Loucy (cell line): ENCODE data around the gene TRAF2.

Source experiments
- H2AFZ ChIP-seq: fragments of 200-600 bp; sonication (generic); 2 replicates; pipeline ENCODE4 v1.6.0; 2016; ENCODE audit warnings: antibody characterized with exemption, mild to moderate bottlenecking, low read length, moderate library complexity
- H3F3A ChIP-seq: fragments of 200-600 bp; 2 replicates; pipeline ENCODE4 v1.6.0; 2016; ENCODE audit warnings: antibody characterized with exemption, low read depth, mild to moderate bottlenecking
- H3K27me3 ChIP-seq: fragments of 200-600 bp; sonication (generic); 2 replicates; pipeline ENCODE4 v1.6.1; 2014; ENCODE audit warnings: low read length, mild to moderate bottlenecking; ENCODE audit not compliant: insufficient read depth, poor library complexity, severe bottlenecking
- H3K36me3 ChIP-seq: fragments of 200-600 bp; sonication (generic); 2 replicates; pipeline ENCODE4 v1.6.1; 2016; ENCODE audit warnings: low read length; ENCODE audit not compliant: insufficient read depth
- H3K4me1 ChIP-seq: fragments of 200-600 bp; sonication (generic); 2 replicates; pipeline ENCODE4 v1.5.1; 2014; ENCODE audit warnings: low read length, mild to moderate bottlenecking; ENCODE audit not compliant: insufficient read depth, poor library complexity, severe bottlenecking
- H3K4me2 ChIP-seq: fragments of 200-600 bp; sonication (generic); 2 replicates; pipeline ENCODE4 v1.6.0; 2014; ENCODE audit warnings: antibody characterized with exemption, low read length, low read depth, mild to moderate bottlenecking; ENCODE audit not compliant: poor library complexity, severe bottlenecking
- H3K4me3 ChIP-seq: fragments of 200-600 bp; sonication (generic); 2 replicates; pipeline ENCODE4 v1.5.1; 2014; ENCODE audit warnings: low read length, mild to moderate bottlenecking, mixed read lengths; ENCODE audit not compliant: poor library complexity, severe bottlenecking
- H3K79me2 ChIP-seq: fragments of 200-600 bp; sonication (generic); 2 replicates; pipeline ENCODE4 v1.6.1; 2014; ENCODE audit warnings: low read length; ENCODE audit not compliant: insufficient read depth
- H3K9ac ChIP-seq: fragments of 200-600 bp; sonication (generic); 2 replicates; pipeline ENCODE4 v1.6.0; 2014; ENCODE audit warnings: mild to moderate bottlenecking, low read depth, low read length, moderate library complexity; ENCODE audit not compliant: poor library complexity, severe bottlenecking
- H3K9me2 ChIP-seq: fragments of 200-600 bp; sonication (generic); replicated peaks from 2 replicates; pipeline ENCODE4 v1.6.1; 2016; ENCODE audit warnings: low read depth, low read length, mixed read lengths
- H3K9me3 ChIP-seq: fragments of 200-600 bp; sonication (generic); 2 replicates; pipeline ENCODE4 v1.6.1; 2014; ENCODE audit warnings: mild to moderate bottlenecking, antibody characterized with exemption, low read length, low read depth; ENCODE audit not compliant: insufficient read depth
- H4K20me1 ChIP-seq: fragments of 200-600 bp; sonication (generic); 2 replicates; pipeline ENCODE4 v1.6.0; 2014; ENCODE audit warnings: antibody characterized with exemption, low read length, mild to moderate bottlenecking; ENCODE audit not compliant: insufficient read depth, poor library complexity, severe bottlenecking
- EZH2phosphoT487 ChIP-seq: fragments of 200-600 bp; IDR thresholded peaks from 2 replicates; pipeline ENCODE4 v1.6.1; 2018; ENCODE audit warnings: antibody characterized with exemption, mild to moderate bottlenecking, moderate library complexity, borderline replicate concordance
- TF ChIP-seq, protein P1 (sequence below): fragments of 200-600 bp; sonication (generic); conservative IDR thresholded peaks from 2 replicates; pipeline ENCODE4 v1.5.1; 2014; ENCODE audit warnings: mild to moderate bottlenecking, antibody characterized with exemption, low read length

Gene TRAF2

DNA sequence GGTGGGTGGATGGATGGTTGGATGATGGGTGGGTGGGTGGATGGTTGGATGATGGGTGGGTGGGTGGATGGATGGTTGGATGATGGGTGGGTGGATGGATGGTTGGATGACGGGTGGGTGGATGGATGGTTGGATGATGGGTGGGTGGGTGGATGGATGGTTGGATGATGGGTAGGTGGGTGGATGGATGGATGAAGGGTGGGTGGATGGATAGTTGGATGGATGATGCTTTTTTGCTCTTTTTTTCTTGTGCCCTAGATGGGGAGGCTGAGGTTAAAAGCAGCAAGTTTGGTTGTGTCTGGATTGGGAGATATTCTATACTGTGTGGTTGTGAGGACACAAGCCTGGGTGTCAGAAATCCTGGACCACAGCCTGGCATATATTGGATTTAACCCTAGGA is 71.1 kb downstream of the TRAF2 start:
- Histone ChIP-seq H3K9ac (no peak overlapping the region), H3K27me3 (no peaks in the 10 kb centered on the region), H3K36me3 (no peaks in the 10 kb centered on the region), H2AFZ (no peak overlapping the region), H3F3A (no peaks in the 10 kb centered on the region), H3K9me3 (no peaks in the 10 kb centered on the region), H3K79me2 (no peaks in the 10 kb centered on the region), H3K4me3 (no peak overlapping the region), H3K9me2 (no peaks in the 10 kb centered on the region), H3K4me2 (no peak overlapping the region), H3K4me1 (no peaks in the 10 kb centered on the region), H4K20me1 (no peaks in the 10 kb centered on the region)
- no peak for TF ChIP-seq EZH2phosphoT487
- TF ChIP-seq, protein P1, sequence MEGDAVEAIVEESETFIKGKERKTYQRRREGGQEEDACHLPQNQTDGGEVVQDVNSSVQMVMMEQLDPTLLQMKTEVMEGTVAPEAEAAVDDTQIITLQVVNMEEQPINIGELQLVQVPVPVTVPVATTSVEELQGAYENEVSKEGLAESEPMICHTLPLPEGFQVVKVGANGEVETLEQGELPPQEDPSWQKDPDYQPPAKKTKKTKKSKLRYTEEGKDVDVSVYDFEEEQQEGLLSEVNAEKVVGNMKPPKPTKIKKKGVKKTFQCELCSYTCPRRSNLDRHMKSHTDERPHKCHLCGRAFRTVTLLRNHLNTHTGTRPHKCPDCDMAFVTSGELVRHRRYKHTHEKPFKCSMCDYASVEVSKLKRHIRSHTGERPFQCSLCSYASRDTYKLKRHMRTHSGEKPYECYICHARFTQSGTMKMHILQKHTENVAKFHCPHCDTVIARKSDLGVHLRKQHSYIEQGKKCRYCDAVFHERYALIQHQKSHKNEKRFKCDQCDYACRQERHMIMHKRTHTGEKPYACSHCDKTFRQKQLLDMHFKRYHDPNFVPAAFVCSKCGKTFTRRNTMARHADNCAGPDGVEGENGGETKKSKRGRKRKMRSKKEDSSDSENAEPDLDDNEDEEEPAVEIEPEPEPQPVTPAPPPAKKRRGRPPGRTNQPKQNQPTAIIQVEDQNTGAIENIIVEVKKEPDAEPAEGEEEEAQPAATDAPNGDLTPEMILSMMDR: no peak

DNA sequence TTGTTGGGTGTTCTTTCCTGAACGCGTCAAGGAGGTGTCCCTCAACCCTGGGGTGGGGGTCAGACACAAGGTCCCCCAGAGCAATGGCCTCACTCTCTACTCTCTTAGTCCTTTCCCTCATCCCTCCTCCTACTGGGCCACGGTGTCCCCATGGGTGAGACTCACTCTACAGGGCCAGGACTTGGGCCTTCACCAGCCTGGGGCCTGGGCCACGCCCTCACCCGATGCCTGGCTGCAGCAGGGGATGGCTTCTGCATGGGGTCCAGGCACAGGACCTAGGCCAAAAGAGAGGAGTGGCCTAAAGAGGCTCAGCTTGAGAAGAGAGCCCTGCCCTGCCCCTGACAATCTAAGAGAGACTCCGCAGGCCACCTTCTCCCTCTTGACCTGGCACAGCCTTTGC is 71.6 kb downstream of the TRAF2 start:
- H4K20me1 ChIP-seq: no peaks in the 10 kb centered on the region
- H3K79me2 ChIP-seq: no peaks in the 10 kb centered on the region
- H3K4me2 ChIP-seq: no peak overlapping the region
- H3K4me1 ChIP-seq: no peaks in the 10 kb centered on the region
- no peaks in the 10 kb centered on the region for H3K27me3 ChIP-seq
- H2AFZ ChIP-seq: no peak overlapping the region
- TF ChIP-seq EZH2phosphoT487: no peak
- TF ChIP-seq, protein P1: no peak
- no peak overlapping the region for H3K4me3 ChIP-seq
- no peaks in the 10 kb centered on the region for H3K9me2 ChIP-seq
- H3K36me3 ChIP-seq: no peaks in the 10 kb centered on the region
- no peaks in the 10 kb centered on the region for H3K9me3 ChIP-seq
- no peak overlapping the region for H3K9ac ChIP-seq
- no peaks in the 10 kb centered on the region for H3F3A ChIP-seq

DNA sequence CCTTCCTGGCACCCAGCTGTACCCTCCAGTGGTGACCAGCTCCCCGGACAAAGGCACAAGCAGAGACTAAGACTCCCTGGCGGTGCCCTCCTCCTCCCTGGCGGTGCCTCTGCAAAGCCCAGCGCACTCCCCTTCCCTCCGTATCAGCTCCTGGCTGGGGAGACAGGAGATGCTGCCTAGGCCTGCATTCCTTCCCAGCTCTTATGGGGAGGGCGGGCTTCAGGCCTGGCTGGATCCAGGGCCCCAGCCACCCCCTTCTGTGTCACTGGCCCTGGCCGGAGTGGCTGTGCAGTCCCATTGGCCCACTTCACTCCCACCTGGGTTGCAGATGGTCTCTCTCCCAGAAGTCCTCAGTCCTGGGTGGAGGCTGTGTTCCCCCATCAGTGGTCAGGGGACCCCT is 72.2 kb downstream of the TRAF2 start:
- Histone ChIP-seq H3K4me3 (no peak overlapping the region), H4K20me1 (no peaks in the 10 kb centered on the region), H2AFZ (no peak overlapping the region), H3K9me2 (no peaks in the 10 kb centered on the region), H3K36me3 (no peaks in the 10 kb centered on the region), H3K79me2 (no peaks in the 10 kb centered on the region), H3K9ac (no peak overlapping the region), H3K27me3 (no peaks in the 10 kb centered on the region), H3K4me2 (no peak overlapping the region), H3F3A (no peaks in the 10 kb centered on the region), H3K9me3 (no peaks in the 10 kb centered on the region), H3K4me1 (no peaks in the 10 kb centered on the region)
- no peak for TF ChIP-seq EZH2phosphoT487
- TF ChIP-seq, protein P1: no peak
